NCI-H460 (cell line): ENCODE measurements around the gene SLC36A1. TPM values are rescaled to one million over a fixed set of nuclear protein-coding genes. Genes with fewer than 3 reads are reported as not detected.
"Not testable (repeated sequence)": the region's sequence is repeated elsewhere in the genome, so short reads cannot be mapped to it uniquely, and the experiment has no call there.

Experiments used
- DNase-seq: peaks from one replicate; pipeline ENCODE4 v3.0.0-alpha.2; 2016; ENCODE audit warnings: low read depth; ENCODE audit errors: extremely low read depth
- polyA plus RNA-seq: library from polyadenylated mRNA; depleted of rRNA; stranded (reverse); fragments of >200 nt; gene quantifications from 2 replicates; pipeline ENCODE4 v1.2.3, GENCODE V29; 2014; cell fraction: nucleus; rRNA removed
- total RNA-seq: library from RNA; depleted of rRNA; stranded (reverse); fragments of >200 nt; shearing (Covaris generic); gene quantifications from 2 replicates; pipeline ENCODE4 v1.2.3, GENCODE V29; 2014; rRNA removed

Gene SLC36A1
- 9.3 and 9.6 TPM in 2 replicates for total RNA-seq
- polyA plus RNA-seq = 9.0 and 23.8 TPM in 2 replicates

- peak; percentile 91 for DNase-seq
These were observed at the start of gene SLC36A1 for GRCh38 chr5:151447174-151448037. Gene SLC36A1 (plus strand): TSS chr5:151447603. CDS start chr5:151458793, 11,190 bp downstream.

DNA sequence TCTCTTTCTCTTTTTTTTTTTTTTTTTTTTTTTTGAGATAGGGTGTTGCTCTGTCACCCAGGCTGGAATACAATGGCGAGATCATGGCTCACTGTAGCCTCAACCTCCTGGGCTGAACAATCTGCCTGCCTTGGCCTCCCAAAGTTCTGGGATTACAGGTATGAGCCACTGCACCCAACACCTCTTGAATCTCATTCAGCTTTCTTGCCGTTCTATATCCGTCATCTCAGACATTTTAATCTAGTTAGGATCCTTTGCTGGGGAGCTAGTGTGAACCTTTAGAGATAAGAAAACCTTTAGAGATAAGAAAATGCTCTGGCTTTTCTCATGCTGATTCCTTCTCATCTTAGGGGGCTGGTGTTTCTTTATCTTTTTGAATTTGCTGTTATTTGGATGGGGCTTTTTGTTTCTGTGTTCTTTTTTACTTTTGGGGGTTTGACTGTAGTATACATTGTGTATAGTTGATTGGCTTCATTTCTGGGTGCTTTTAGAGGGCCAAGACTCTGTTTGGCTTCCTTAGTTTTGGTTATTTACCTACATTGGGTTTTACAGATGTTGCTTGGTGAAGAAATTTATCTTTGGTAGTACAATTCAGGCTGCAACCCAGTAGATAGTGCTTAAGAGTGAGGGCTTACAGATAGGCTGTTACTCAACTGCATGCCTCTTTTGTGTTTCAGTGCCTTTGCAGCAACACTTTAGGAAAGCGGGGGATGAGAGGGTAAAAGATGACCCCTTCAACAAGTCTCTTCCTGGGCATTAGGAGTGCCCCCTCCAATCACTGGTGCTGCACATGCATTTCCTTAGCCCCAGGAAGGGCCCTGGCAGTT is 41.9 kb upstream of the SLC36A1 start:
- DNase-seq = no peak

DNA sequence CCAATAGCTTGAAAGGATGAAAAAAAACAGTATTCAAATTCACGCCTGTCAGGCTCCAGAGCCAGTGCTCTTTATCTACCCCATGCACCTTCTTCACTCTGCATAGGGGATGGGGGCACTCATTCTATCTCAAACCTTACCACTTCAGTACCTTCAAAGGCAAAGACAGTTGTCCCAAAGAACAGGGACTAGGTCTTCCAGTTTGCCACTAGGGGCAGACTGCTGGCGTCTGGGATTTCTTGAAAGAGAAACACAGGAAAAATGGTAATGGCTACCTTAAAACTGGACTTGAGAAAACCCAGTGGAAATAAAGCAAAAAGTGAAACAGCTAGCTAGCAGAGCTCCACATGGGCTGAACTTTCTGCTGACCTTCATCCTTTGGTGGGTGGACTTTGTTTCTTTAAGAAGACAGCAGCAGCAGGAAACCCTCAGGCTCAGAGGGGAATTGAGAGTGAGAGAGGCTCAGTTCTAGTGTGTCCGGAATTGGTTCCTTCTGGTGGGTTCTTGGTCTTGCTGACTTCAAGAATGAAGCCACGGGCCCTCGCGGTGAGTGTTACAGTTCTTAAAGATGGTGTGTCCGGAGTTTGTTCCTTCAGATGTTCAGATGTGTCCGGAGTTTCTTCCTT is 41.0 kb upstream of the SLC36A1 start:
- peak; percentile 21 for DNase-seq

- DNase-seq = no peak
These were observed 38.7 kb upstream of the SLC36A1 start for GRCh38 chr5:151408591-151409230.

DNA sequence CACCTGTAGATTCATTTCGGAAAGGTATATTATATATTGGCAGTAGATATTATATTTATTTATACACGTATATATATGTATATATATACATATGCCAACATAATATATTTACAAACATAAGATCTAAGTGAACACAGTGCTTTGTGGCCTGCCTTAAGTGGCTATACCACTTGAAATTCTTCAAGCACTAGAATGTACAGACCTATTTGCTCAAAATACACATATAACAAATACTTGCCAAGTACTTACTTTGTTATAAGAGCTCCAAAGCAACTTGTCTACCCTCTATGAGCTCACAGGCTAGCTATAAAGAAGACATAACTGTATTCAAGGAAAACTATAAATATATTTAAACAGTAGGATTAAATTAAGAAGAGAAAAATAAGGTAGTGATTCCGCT is 33.6 kb upstream of the SLC36A1 start:
- DNase-seq = no peak

GRCh38 chr5:151414536-151414935 is 32.9 kb upstream of the SLC36A1 start:
- DNase-seq = no peak

- DNase-seq = no peak
These were observed 29.7 kb upstream of the SLC36A1 start for GRCh38 chr5:151417712-151418111.

- no peak for DNase-seq
These were observed 27.3 kb upstream of the SLC36A1 start for GRCh38 chr5:151420127-151420526.

- DNase-seq = no peak
These were observed 22.4 kb upstream of the SLC36A1 start for GRCh38 chr5:151424892-151425523.

GRCh38 chr5:151426347-151426746 is 21.1 kb upstream of the SLC36A1 start:
- DNase-seq = not testable (repeated sequence)

DNA sequence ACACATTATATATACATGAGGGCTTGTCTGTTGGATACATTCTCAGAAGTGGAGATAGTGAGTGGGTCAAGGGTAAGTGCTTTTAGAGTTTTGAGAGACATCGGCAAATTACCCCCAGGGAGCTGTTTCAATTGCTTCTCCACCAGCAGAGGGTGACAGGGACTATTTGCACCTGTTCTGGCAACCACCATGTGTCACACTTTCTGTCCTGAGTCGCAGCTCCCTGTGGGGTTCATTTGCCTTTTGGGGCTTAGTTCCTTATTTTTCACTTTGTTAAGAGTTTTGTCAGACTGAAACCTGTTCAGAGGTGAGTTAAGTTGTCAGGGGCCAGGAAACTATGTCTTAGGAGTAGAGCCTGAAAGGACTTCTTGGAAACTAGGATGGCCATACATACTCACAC is 20.1 kb upstream of the SLC36A1 start:
- DNase-seq = no peak

DNA sequence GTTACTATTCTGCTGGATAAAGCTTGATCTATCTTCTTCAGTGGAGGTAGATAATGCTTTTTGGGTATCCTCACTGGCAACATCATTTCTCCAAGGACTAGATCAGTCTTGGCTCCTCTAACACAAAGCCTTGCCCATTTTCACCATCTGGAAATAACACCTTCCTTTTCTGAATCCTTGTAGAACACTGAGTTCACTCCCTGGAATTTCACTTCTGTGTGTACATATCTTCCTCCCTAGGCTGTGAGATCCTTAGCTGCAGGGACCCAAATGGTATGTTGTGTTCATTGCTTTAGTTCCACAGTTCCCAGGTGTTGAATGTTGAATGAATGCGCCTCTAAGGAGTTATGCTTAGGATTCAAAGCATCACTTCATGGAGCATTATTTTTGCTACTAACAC is 16.7 kb upstream of the SLC36A1 start:
- DNase-seq = no peak

DNA sequence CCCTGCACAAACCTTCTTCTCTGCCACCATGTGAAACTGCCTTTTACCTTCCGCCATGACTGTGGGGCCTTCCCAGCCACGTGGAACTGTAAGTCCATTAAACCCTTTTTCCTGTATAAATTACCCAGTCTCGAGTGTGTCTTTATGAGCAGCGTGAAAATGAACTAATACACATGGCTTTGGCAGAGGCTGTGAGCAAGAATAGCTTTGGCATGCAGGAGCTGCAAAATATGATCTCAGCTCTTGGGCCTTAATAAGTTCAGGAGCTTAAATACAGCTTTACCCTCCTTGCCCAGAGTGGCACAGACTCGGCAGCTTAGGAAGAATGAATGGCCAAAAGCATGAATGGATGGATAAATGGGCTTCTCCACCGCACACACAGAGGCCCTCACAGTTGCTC is 15.7 kb upstream of the SLC36A1 start:
- DNase-seq = no peak

DNA sequence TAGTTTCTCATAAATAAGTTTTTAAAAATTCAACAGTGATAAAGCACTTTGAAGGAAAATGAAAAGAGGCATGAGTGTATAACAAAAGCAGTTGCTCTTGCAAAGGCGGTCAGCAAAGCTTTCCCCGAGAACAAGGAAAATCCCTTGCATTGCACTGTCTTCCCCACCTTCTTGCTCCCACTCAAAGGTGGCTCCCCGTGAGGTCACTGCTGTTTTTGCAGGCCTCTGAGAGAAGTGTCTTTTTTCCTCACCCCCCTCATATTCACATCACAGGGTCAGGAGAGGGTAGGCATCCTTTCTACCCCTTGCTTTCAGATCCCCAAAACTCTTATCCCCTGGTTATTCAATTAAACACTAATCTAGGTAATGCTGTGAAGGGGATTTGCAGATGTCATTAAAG is 15.2 kb upstream of the SLC36A1 start:
- no peak for DNase-seq

GRCh38 chr5:151434570-151435237 is 12.7 kb upstream of the SLC36A1 start:
- DNase-seq = no peak

GRCh38 chr5:151448038-151448985 is 909 bp downstream of the SLC36A1 start:
- peak; percentile 11 for DNase-seq

DNA sequence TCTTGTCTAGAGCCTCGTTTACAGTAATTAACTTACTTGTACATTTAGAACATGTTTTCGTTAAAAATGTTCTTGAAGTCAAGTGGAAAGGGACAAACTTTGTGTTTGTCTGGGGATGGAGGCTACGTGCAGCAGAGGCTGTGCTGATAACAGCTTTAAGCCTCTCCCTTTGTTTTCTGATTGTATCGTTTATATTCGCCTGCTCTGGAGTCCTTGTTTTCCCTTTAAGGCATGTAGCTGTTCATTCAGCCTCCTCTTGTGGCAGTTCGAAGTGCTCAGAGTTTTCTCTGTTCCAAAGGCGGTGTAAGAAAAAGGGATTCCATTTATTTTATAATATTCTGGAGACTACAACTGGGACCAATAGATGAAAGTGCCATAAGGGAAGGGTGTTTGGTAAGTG is 1.9 kb downstream of the SLC36A1 start:
- DNase-seq = no peak

DNA sequence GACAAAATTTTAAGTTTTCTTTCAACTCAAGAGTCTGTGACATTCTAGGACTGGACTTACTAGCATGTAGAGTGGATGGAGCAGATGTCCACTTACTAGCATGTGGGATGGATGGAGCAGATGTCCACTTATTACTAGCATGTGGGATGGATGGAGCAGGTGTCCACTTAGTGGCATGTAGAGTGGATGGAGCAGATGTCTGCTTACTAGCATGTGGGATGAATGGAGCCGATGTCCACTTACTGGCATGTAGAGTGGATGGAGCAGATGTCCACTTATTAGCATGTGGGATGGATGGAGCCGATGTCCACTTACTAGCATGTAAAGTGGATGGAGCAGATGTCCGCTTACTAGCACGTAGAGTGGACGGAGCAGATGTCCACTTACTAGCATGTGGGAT is 2.4 kb downstream of the SLC36A1 start:
- DNase-seq = no peak
